MM.1S (cell line): Measurements from ENCODE around the gene NFATC2.

Experiments used
- EZH2 ChIP-seq: fragments of 300-600 bp; sonication (generic); optimal IDR thresholded peaks from 2 replicates; pipeline ENCODE3; 2017; ENCODE audit warnings: low read depth, mild to moderate bottlenecking, antibody characterized with exemption, low read length, mixed read lengths
- EZH2phosphoT487 ChIP-seq: fragments of 300-600 bp; sonication (generic); IDR thresholded peaks from 2 replicates; pipeline ENCODE4 v1.6.1; 2018; ENCODE audit warnings: antibody characterized with exemption, low read length
- TF ChIP-seq, protein P1 (sequence below): fragments of 300-600 bp; sonication (generic); IDR thresholded peaks from 2 replicates; pipeline ENCODE4 v1.5.1; 2016; ENCODE audit warnings: antibody characterized with exemption, low read length, mixed read lengths

DNA sequence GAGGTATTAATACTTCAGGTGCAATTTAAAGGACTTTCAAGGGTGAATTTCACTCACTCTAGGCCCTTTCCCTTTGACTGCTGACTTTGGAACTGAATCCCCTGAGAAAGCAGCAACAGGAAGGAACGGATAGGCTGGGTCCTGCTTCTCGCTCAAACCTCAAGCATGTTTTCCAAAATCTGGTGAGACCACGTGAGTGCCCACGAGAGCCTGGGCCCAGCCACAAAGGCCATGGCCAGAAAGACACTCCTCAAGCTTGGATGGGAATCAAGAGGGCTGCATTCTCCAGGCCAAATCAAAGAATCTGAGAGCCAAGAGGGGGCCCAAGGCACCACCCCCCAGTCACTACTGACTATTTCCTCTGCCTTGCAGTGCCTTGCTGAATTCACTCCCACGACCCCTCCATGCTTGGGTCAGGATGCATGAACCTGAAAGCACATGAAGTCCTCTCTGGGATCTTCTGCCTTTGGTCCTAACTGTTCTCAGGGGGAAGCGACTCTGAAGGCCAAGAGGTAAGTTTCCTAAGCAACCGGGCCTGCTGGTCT lies 146.1 kb downstream of the NFATC2 start:
- TF ChIP-seq, protein P1, sequence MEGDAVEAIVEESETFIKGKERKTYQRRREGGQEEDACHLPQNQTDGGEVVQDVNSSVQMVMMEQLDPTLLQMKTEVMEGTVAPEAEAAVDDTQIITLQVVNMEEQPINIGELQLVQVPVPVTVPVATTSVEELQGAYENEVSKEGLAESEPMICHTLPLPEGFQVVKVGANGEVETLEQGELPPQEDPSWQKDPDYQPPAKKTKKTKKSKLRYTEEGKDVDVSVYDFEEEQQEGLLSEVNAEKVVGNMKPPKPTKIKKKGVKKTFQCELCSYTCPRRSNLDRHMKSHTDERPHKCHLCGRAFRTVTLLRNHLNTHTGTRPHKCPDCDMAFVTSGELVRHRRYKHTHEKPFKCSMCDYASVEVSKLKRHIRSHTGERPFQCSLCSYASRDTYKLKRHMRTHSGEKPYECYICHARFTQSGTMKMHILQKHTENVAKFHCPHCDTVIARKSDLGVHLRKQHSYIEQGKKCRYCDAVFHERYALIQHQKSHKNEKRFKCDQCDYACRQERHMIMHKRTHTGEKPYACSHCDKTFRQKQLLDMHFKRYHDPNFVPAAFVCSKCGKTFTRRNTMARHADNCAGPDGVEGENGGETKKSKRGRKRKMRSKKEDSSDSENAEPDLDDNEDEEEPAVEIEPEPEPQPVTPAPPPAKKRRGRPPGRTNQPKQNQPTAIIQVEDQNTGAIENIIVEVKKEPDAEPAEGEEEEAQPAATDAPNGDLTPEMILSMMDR, result no peak
- TF ChIP-seq EZH2phosphoT487 (no peak), EZH2 (no peak)
